Measurements from ENCODE around the gene NR2F2.

Gene NR2F2

DNA sequence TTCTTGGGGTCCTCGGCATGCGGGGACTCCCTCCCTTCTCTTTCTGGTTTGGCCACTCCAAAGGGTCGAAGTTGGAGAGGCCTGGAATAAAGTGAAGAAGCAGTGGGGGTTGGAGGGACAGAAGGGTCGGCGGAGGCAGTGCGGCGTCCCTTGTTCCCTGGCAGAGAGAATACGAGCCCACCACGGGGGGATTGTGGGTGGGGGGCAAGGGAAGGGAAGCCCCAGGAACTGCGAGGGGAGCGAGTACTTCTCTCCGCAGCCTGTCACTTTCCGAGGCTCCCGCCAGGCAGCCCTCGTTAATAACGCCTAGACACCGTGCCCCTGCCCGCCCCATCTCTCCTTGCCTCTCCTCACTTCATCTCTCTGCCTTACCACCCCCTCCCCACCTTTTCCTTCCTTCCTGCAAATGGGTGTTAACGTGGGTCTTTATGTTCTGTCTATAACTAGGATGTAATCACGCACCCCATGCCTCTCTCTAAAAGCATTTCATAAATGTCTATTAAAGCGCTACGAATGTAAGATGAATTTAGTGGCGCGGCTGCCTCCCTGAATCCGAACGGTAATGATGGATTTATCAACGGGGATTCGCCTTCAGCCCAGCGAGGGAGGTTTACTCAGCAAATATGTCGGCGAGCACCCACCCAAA is 13.7 kb downstream of the NR2F2 start:
- H3K9me3 ChIP-seq (ENCODE audit: low read length): no peaks in the 10 kb centered on the region
- H3K4me2 ChIP-seq (ENCODE audit: low read length): no peak overlapping the region
- no peak overlapping the region for H3K27ac ChIP-seq (ENCODE audit: low read depth, low read length, poor library complexity, severe bottlenecking)
- H3K9me2 ChIP-seq (ENCODE audit: low read depth, low read length): no peaks in the 10 kb centered on the region
- no peaks in the 10 kb centered on the region for H3K36me3 ChIP-seq (ENCODE audit: insufficient read depth, low read length)
- H2AFZ ChIP-seq (ENCODE audit: low read length): no peak overlapping the region
- H3K4me3 ChIP-seq (ENCODE audit: low read depth, low read length, poor library complexity, severe bottlenecking): no peak overlapping the region
- no peaks in the 10 kb centered on the region for H3F3A ChIP-seq (ENCODE audit: insufficient read depth, low read length)
- no peaks in the 10 kb centered on the region for H4K20me1 ChIP-seq (ENCODE audit: insufficient read depth, low read length)
- TF ChIP-seq, protein P1, sequence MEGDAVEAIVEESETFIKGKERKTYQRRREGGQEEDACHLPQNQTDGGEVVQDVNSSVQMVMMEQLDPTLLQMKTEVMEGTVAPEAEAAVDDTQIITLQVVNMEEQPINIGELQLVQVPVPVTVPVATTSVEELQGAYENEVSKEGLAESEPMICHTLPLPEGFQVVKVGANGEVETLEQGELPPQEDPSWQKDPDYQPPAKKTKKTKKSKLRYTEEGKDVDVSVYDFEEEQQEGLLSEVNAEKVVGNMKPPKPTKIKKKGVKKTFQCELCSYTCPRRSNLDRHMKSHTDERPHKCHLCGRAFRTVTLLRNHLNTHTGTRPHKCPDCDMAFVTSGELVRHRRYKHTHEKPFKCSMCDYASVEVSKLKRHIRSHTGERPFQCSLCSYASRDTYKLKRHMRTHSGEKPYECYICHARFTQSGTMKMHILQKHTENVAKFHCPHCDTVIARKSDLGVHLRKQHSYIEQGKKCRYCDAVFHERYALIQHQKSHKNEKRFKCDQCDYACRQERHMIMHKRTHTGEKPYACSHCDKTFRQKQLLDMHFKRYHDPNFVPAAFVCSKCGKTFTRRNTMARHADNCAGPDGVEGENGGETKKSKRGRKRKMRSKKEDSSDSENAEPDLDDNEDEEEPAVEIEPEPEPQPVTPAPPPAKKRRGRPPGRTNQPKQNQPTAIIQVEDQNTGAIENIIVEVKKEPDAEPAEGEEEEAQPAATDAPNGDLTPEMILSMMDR (IDR thresholded peaks at IDR 0.05; ENCODE audit: low read length): no peak
- no peak for TF ChIP-seq EZH2 (IDR thresholded peaks at IDR 0.05; ENCODE audit: borderline replicate concordance, low read length)
- no peaks in the 10 kb centered on the region for H3K79me2 ChIP-seq (ENCODE audit: insufficient read depth, low read length)
- no peaks in the 10 kb centered on the region for H3K27me3 ChIP-seq (ENCODE audit: insufficient read depth, low read length)
- no peaks in the 10 kb centered on the region for H3K4me1 ChIP-seq (ENCODE audit: insufficient read depth, low read length, severe bottlenecking)
- no peak overlapping the region for H3K9ac ChIP-seq (ENCODE audit: low read length)

GRCh38 chr15:96344706-96345559 is 14.4 kb downstream of the NR2F2 start:
- no peaks in the 10 kb centered on the region for H3K9me2 ChIP-seq (ENCODE audit: low read depth, low read length)
- H3K36me3 ChIP-seq (ENCODE audit: insufficient read depth, low read length): no peaks in the 10 kb centered on the region
- no peak overlapping the region for H3K4me3 ChIP-seq (ENCODE audit: low read depth, low read length, poor library complexity, severe bottlenecking)
- H4K20me1 ChIP-seq (ENCODE audit: insufficient read depth, low read length): no peaks in the 10 kb centered on the region
- no peaks in the 10 kb centered on the region for H3K4me1 ChIP-seq (ENCODE audit: insufficient read depth, low read length, severe bottlenecking)
- H2AFZ ChIP-seq (ENCODE audit: low read length): no peak overlapping the region
- no peaks in the 10 kb centered on the region for H3K9me3 ChIP-seq (ENCODE audit: low read length)
- H3F3A ChIP-seq (ENCODE audit: insufficient read depth, low read length): no peaks in the 10 kb centered on the region
- no peak overlapping the region for H3K27ac ChIP-seq (ENCODE audit: low read depth, low read length, poor library complexity, severe bottlenecking)
- TF ChIP-seq EZH2 (IDR thresholded peaks at IDR 0.05; ENCODE audit: borderline replicate concordance, low read length): no peak
- TF ChIP-seq, protein P1 (IDR thresholded peaks at IDR 0.05; ENCODE audit: low read length): no peak
- no peak overlapping the region for H3K9ac ChIP-seq (ENCODE audit: low read length)
- no peaks in the 10 kb centered on the region for H3K27me3 ChIP-seq (ENCODE audit: insufficient read depth, low read length)
- H3K79me2 ChIP-seq (ENCODE audit: insufficient read depth, low read length): no peaks in the 10 kb centered on the region
- H3K4me2 ChIP-seq (ENCODE audit: low read length): no peak overlapping the region

GRCh38 chr15:96345560-96346399 is 15.3 kb downstream of the NR2F2 start:
- no peak for TF ChIP-seq EZH2 (IDR thresholded peaks at IDR 0.05; ENCODE audit: borderline replicate concordance, low read length)
- TF ChIP-seq, protein P1 (IDR thresholded peaks at IDR 0.05; ENCODE audit: low read length): no peak
- Histone ChIP-seq H3K9ac (ENCODE audit: low read length) (no peak overlapping the region), H3K9me2 (ENCODE audit: low read depth, low read length) (no peaks in the 10 kb centered on the region), H4K20me1 (ENCODE audit: insufficient read depth, low read length) (no peaks in the 10 kb centered on the region), H3K36me3 (ENCODE audit: insufficient read depth, low read length) (no peaks in the 10 kb centered on the region), H3K4me2 (ENCODE audit: low read length) (no peak overlapping the region), H3K4me3 (ENCODE audit: low read depth, low read length, poor library complexity, severe bottlenecking) (no peak overlapping the region), H3K4me1 (ENCODE audit: insufficient read depth, low read length, severe bottlenecking) (no peaks in the 10 kb centered on the region), H3K79me2 (ENCODE audit: insufficient read depth, low read length) (no peaks in the 10 kb centered on the region), H3K9me3 (ENCODE audit: low read length) (no peaks in the 10 kb centered on the region), H3K27me3 (ENCODE audit: insufficient read depth, low read length) (no peaks in the 10 kb centered on the region), H3K27ac (ENCODE audit: low read depth, low read length, poor library complexity, severe bottlenecking) (no peak overlapping the region), H3F3A (ENCODE audit: insufficient read depth, low read length) (no peaks in the 10 kb centered on the region), H2AFZ (ENCODE audit: low read length) (no peak overlapping the region)

All from OCI-LY1 (cell line).